Naive thymus-derived CD4-positive, alpha-beta T cell (primary cell): ENCODE results near the gene SRSF12. TPM values are rescaled to one million over a fixed set of nuclear protein-coding genes. Genes with fewer than 3 reads are reported as not detected.

Experiments used
- ATAC-seq: fragments of 150-1000 bp; cut with Tn5 transposase; 2 replicates; pipeline ENCODE4 v1.10.0; 2021; ENCODE audit warnings: mild to moderate bottlenecking, moderate library complexity
- CTCF ChIA-PET: fragments of 350-600 bp; sonication (Branson Sonifier 250); formaldehyde crosslinking; loops from one replicate; lab custom pipeline; 2021; ENCODE audit warnings: antibody characterized with exemption; lab: Charles Lee
- POLR2A ChIA-PET: fragments of 350-600 bp; sonication (Branson Sonifier 250); formaldehyde crosslinking; loops from one replicate; lab custom pipeline; 2021; ENCODE audit warnings: antibody characterized with exemption, inconsistent platforms; lab: Charles Lee
- DNase-seq, 9 donors: peaks; one replicate each; pipeline versions ENCODE4 v3.0.0 to v3.0.0-alpha.2; 2020 to 2022; ENCODE audit warnings: mixed read lengths in 1 of 9
- H3K27ac ChIP-seq: one replicate; pipeline ENCODE4 v1.7.0; 2013; ENCODE audit warnings: mild to moderate bottlenecking, low read depth, low read length, moderate library complexity
- H3K27me3 ChIP-seq, 2 donors: one replicate each; pipeline ENCODE4 v1.7.0; 2013; ENCODE audit warnings: low read length in 2 of 2, mild to moderate bottlenecking in 2 of 2, moderate library complexity in 2 of 2; ENCODE audit not compliant: control insufficient read depth in 2 of 2, insufficient read depth in 2 of 2
- H3K36me3 ChIP-seq, 3 experiments: 1 replicate in 2 of 3; 2 replicates in 1 of 3; pipeline ENCODE4 v1.7.0; 2013; ENCODE audit warnings: low read length in 3 of 3, mild to moderate bottlenecking in 3 of 3, moderate library complexity in 1 of 3; ENCODE audit not compliant: insufficient read depth in 3 of 3, control insufficient read depth in 2 of 3
- H3K4me1 ChIP-seq, 2 donors: one replicate each; pipeline ENCODE4 v1.7.0; 2013; ENCODE audit warnings: low read length in 2 of 2, mild to moderate bottlenecking in 2 of 2, moderate library complexity in 1 of 2; ENCODE audit not compliant: control insufficient read depth in 2 of 2, insufficient read depth in 2 of 2
- H3K4me3 ChIP-seq: 2 replicates; pipeline ENCODE4 v1.7.0; 2013; ENCODE audit warnings: mild to moderate bottlenecking, low read length
- H3K9me3 ChIP-seq, 3 experiments: 1 replicate in 2 of 3; 2 replicates in 1 of 3; pipeline ENCODE4 v1.7.0; 2013; ENCODE audit warnings: low read length in 3 of 3; ENCODE audit not compliant: control insufficient read depth in 2 of 3
- H3K27ac Mint-ChIP-seq, 9 donors: one replicate each; pipeline ENCODE4 v1.8.0; 2020 to 2022; ENCODE audit warnings: mixed read lengths in 9 of 9, mild to moderate bottlenecking in 8 of 9, moderate library complexity in 5 of 9, inconsistent platforms in 2 of 9
- H3K27me3 Mint-ChIP-seq, 5 donors: one replicate each; pipeline ENCODE4 v1.8.0; 2021 to 2022; ENCODE audit warnings: mixed read lengths in 5 of 5, mild to moderate bottlenecking in 1 of 5
- H3K36me3 Mint-ChIP-seq, 5 donors: one replicate each; pipeline ENCODE4 v1.8.0; 2020 to 2022; ENCODE audit warnings: mixed read lengths in 5 of 5, mild to moderate bottlenecking in 3 of 5, inconsistent platforms in 1 of 5
- H3K4me1 Mint-ChIP-seq, 7 donors: one replicate each; pipeline ENCODE4 v1.8.0; 2020 to 2022; ENCODE audit warnings: mixed read lengths in 7 of 7, mild to moderate bottlenecking in 3 of 7, inconsistent platforms in 1 of 7
- H3K4me3 Mint-ChIP-seq, 10 donors: one replicate each; pipeline ENCODE4 v1.8.0; 2020 to 2022; ENCODE audit warnings: mild to moderate bottlenecking in 10 of 10, mixed read lengths in 10 of 10, moderate library complexity in 6 of 10, inconsistent platforms in 2 of 10
- H3K9me3 Mint-ChIP-seq, 11 donors: one replicate each; pipeline ENCODE4 v1.8.0; 2020 to 2022; ENCODE audit warnings: mixed read lengths in 11 of 11, mild to moderate bottlenecking in 4 of 11, inconsistent platforms in 1 of 11, moderate library complexity in 1 of 11
- intact Hi-C, 2 donors: fragments of 100-400 bp; cut with micrococcal nuclease; formaldehyde crosslinking; loops; one replicate each; pipeline ENCODE4 v1.15.1; 2023
- polyA plus RNA-seq, 2 donors: library from polyadenylated mRNA; unstranded; fragments of 300-500 nt; fragmentation: Illumina TruSeq; gene quantifications; one replicate each; pipeline ENCODE4 v1.2.3, GENCODE V29; 2021
- total RNA-seq, 6 experiments: library from RNA in 5 of 6; stranded (reverse) in 5 of 6; gene quantifications; 1 replicate in 5 of 6; 2 replicates in 1 of 6; pipeline ENCODE4 v1.2.3 and lab custom pipeline; 2021 to 2026

The SRSF12 gene
- total and polyA plus RNA-seq, 7 experiments from 2014 or later: 0.05 to 0.56 TPM; not detected in 5

DNA sequence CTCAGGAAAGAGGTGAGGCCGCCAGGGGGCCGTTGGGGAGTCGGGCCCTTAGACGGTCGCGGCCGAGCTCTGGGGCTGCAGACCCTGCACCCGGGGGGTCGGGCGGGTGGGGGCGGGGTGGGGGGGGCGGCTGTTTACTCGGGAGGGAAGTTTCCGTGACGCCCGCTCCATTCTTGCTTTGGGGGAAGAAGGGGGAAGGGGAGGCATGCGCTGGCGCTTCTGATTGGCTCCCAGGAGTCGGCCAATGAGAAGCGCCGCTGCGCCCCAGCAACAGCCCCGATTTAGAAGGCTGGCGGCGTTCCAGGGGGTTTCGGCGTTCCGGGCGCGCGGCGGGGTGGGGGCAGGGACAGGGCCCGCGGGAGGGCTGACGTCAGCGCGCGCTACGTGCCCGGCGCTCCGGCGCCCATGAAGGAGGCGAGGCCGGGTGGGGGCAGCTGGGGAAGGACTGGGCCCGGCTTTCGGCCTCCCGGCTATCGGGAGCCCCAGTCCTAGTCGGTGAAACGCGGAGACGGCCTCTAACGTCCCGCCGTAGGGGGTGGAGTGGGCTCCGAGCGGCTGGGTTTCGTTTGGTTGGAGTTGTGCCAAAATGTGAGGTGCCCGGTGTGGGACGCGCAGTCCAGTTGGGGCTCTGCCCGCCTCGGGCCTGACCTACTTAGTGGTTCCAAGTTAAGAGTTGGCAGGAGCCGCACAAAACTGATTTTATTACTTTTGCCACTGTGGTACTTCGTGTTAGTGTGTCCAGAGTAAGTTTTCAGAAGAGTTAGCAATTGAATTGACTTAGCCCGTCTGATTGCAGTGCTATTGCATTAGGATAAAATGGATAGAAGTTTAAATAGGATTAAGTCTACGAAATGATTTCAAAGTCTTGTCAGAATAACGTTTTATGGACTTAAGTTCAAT, 36.2 kb downstream of the SRSF12 start:
- Histone ChIP-seq H3K27me3 (no peaks in the 10 kb centered on the region), H3K9me3 (no peaks in the 10 kb centered on the region), H3K4me3 (peak overlapping the region; percentile 96), H3K27ac (peak overlapping the region; percentile 100), H3K4me1 (peaks cover 27 to 33% of the 10 kb centered on the region in 2 donors), H3K36me3 (peaks cover 8 to 36% (median 23%) of the 10 kb centered on the region in 3 experiments)
- Mint-ChIP-seq H3K36me3 (peaks cover 13 to 40% (median 30%) of the 10 kb centered on the region in 5 donors), H3K9me3 (peaks cover 0 to 18% (median 0%) of the 10 kb centered on the region in 11 donors), H3K4me3 (peak overlapping the region; percentile 91 to 99 (median 96)), H3K27ac (peak overlapping the region; percentile 64 to 98 (median 92)), H3K27me3 (peaks cover 0 to 4% (median 0%) of the 10 kb centered on the region in 5 donors), H3K4me1 (peaks cover 36 to 57% (median 43%) of the 10 kb centered on the region in 7 donors)
- intact Hi-C loops: loop anchor here (1.0 to 5.0 kb wide), 15 partner anchors 9 to 1927 kb away; partner anchors contain the start of genes CFAP206 (in 2 of the 2), MAP3K7 (in 2 of the 2), PM20D2 (in 2 of the 2) and BACH2 (in 1 of the 2)
- DNase-seq: peak; percentile 97 to 99 (median 98)
- CTCF ChIA-PET: interaction anchor here (0.6 kb wide), 1 partner anchor 86 kb away, joined by 4 read pairs; no protein-coding TSS in a partner anchor
- peak; percentile 72 for ATAC-seq
- POLR2A ChIA-PET: interaction anchor here (0.6 to 8.4 kb wide), 25 partner anchors 9 to 1929 kb away, joined by 3 to 115 read pairs (median 6); partner anchors contain the start of genes AKIRIN2, LYRM2, ORC3 and PM20D2

DNA sequence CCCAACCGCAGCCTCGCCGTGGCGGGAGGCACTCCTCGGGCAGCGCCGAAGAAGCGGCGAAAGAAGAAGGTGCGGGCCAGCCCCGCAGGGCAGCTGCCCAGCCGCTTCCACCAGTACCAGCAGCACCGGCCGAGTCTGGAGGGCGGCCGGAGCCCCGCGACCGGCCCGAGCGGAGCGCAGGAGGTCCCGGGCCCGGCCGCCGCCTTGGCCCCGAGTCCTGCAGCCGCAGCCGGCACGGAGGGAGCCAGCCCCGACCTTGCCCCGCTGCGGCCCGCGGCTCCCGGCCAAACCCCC, 36.8 kb downstream of the SRSF12 start:
- peak overlapping the region; percentile 96 for H3K4me3 ChIP-seq
- Mint-ChIP-seq H3K4me3 (peak overlapping the region; percentile 89 to 99 (median 96)), H3K4me1 (peaks cover 31 to 56% (median 43%) of the 10 kb centered on the region in 7 donors), H3K27me3 (peaks cover 0 to 4% (median 0%) of the 10 kb centered on the region in 5 donors), H3K9me3 (peaks cover 0 to 18% (median 0%) of the 10 kb centered on the region in 11 donors), H3K27ac (peak overlapping the region; percentile 92 to 99 (median 98)), H3K36me3 (peaks cover 13 to 36% (median 30%) of the 10 kb centered on the region in 5 donors)
- intact Hi-C loops: loop anchor here (1.0 to 5.0 kb wide), 12 partner anchors 36 to 1926 kb away; partner anchors contain the start of genes CFAP206 (in 2 of the 2), MAP3K7 (in 2 of the 2), PM20D2 (in 2 of the 2) and BACH2 (in 1 of the 2)
- peaks cover 27 to 33% of the 10 kb centered on the region in 2 donors for H3K4me1 ChIP-seq
- peak overlapping the region; percentile 100 for H3K27ac ChIP-seq
- peaks cover 8 to 36% (median 23%) of the 10 kb centered on the region in 3 experiments for H3K36me3 ChIP-seq
- no peak for ATAC-seq
- H3K27me3 ChIP-seq: no peaks in the 10 kb centered on the region
- no peaks in the 10 kb centered on the region for H3K9me3 ChIP-seq
- POLR2A ChIA-PET: interaction anchor here (0.6 to 8.4 kb wide), 33 partner anchors 9 to 1929 kb away, joined by 3 to 115 read pairs (median 6); partner anchors contain the start of genes AKIRIN2, LYRM2, ORC3 and PM20D2
- CTCF ChIA-PET: interaction anchor here (0.5 to 1.0 kb wide), 3 partner anchors 85 to 1934 kb away, joined by 3 to 4 read pairs (median 3); no protein-coding TSS in a partner anchor
- DNase-seq: no peak

GRCh38 chr6:89080281-89081128, 37.4 kb downstream of the SRSF12 start, which contains the start of gene PNRC1:
TSS of gene PNRC1 (plus strand) at chr6:89080751. CDS start at chr6:89080895, 144 bp downstream.
- H3K27me3 ChIP-seq: no peaks in the 10 kb centered on the region
- peak within 1 kb of the TSS; percentile 96 for H3K4me3 ChIP-seq
- Mint-ChIP-seq H3K4me3 (peak within 1 kb of the TSS; percentile 91 to 99 (median 98)), H3K36me3 (peaks cover 11 to 35% (median 28%) of the 10 kb centered on the region in 5 donors), H3K9me3 (peaks cover 0 to 18% (median 0%) of the 10 kb centered on the region in 11 donors), H3K4me1 (peaks cover 28 to 51% (median 39%) of the 10 kb centered on the region in 7 donors), H3K27ac (peak within 1 kb of the TSS; percentile 92 to 99 (median 98)), H3K27me3 (peaks cover 0 to 4% (median 0%) of the 10 kb centered on the region in 5 donors)
- intact Hi-C loops: loop anchor here (1.0 to 5.0 kb wide), 24 partner anchors 37 to 1926 kb away; partner anchors contain the start of genes CFAP206 (in 2 of the 2), LYRM2 (in 2 of the 2), MAP3K7 (in 2 of the 2) and MDN1 (in 2 of the 2)
- POLR2A ChIA-PET: interaction anchor here (0.6 to 8.4 kb wide), 43 partner anchors 9 to 1491 kb away, joined by 3 to 115 read pairs (median 5); partner anchors contain the start of genes AKIRIN2, LYRM2, ORC3 and PM20D2
- ATAC-seq (peak; percentile 86), DNase-seq (peak; percentile 99 to 100 (median 100))
- H3K9me3 ChIP-seq: no peaks in the 10 kb centered on the region
- CTCF ChIA-PET: interaction anchor here (0.5 to 2.0 kb wide), 8 partner anchors 65 to 1933 kb away, joined by 3 to 12 read pairs (median 4); partner anchors contain the start of gene PM20D2
- H3K27ac ChIP-seq: peak within 1 kb of the TSS; percentile 100
- peaks cover 27 to 33% of the 10 kb centered on the region in 2 donors for H3K4me1 ChIP-seq
- peaks cover 8 to 32% (median 20%) of the 10 kb centered on the region in 3 experiments for H3K36me3 ChIP-seq

DNA sequence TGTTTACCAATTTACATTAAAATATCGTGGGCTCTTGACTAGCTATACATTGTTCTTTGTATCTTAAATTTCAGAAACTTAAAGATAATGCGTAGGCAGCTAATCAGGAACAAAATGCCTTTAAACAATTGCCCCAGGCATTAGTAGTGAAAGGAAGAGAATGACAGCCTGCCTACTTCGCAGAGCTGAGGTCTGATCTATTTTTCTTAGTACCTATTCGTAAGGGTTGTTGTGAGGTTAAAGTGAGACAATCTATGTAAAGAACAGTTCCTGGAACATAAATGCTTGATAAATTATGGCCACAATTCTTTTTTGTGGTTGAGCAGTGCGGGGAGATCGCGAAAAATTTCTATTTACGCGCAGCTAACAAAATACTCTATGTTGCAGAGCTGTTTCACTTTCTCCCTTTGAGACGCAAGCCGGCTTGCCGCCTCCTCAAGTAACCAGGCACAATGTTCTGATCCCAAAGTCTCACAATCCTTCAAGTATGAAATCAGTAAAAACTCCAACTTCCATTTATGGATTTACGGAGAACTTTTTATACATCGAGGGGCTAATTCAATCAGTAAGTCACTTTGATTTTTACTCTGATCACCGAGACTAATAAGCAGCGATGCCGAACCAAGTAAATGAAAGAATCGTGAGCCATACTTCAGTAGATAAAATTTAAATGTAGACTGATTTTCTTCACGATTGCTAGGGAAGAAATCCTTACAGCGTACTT, 38.2 kb downstream of the SRSF12 start:
- CTCF ChIA-PET: interaction anchor here (0.6 to 2.0 kb wide), 12 partner anchors 27 to 1491 kb away, joined by 3 to 12 read pairs (median 4); partner anchors contain the start of gene PM20D2
- ATAC-seq: peak; percentile 22
- Histone ChIP-seq H3K4me3 (peak overlapping the region; percentile 96), H3K9me3 (no peaks in the 10 kb centered on the region), H3K4me1 (peaks cover 24 to 27% of the 10 kb centered on the region in 2 donors), H3K36me3 (peaks cover 8 to 23% (median 12%) of the 10 kb centered on the region in 3 experiments), H3K27me3 (no peaks in the 10 kb centered on the region), H3K27ac (peak overlapping the region; percentile 100)
- POLR2A ChIA-PET: interaction anchor here (0.6 to 8.4 kb wide), 39 partner anchors 8 to 1506 kb away, joined by 3 to 115 read pairs (median 5); partner anchors contain the start of genes ORC3, PM20D2, RARS2 and RNGTT
- H3K4me3 Mint-ChIP-seq: peak overlapping the region; percentile 89 to 99 (median 94)
- intact Hi-C loops: loop anchor here (1.0 to 5.0 kb wide), 23 partner anchors 47 to 1925 kb away; partner anchors contain the start of genes AKIRIN2 (in 2 of the 2), CFAP206 (in 2 of the 2), LYRM2 (in 2 of the 2) and MDN1 (in 2 of the 2)
- DNase-seq: peak; percentile 23 to 86 (median 75)
- peaks cover 5 to 26% (median 20%) of the 10 kb centered on the region in 5 donors for H3K36me3 Mint-ChIP-seq
- peaks cover 0 to 4% (median 0%) of the 10 kb centered on the region in 5 donors for H3K27me3 Mint-ChIP-seq
- peaks cover 23 to 43% (median 31%) of the 10 kb centered on the region in 7 donors for H3K4me1 Mint-ChIP-seq
- H3K9me3 Mint-ChIP-seq: peaks cover 0 to 18% (median 0%) of the 10 kb centered on the region in 11 donors
- peak overlapping the region; percentile 92 to 99 (median 98) for H3K27ac Mint-ChIP-seq

DNA sequence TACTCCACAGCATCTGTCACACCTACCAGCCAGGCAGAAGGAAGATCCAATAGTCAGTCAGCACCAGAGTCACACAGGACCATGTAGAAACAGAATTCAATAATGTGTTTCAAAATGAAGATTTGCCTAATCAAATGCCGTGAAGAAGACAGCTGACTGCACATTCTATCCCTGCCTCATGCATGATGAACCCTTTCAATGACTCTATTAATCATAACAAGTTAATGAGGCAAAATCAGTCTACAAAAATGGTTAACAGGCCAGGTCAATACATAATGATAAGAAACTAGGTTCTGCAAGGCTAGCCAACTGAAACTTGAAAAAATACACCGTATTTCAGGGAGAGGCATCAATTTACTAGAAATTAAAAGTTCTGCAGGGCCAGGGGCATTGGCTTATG, 44.0 kb downstream of the SRSF12 start:
- Mint-ChIP-seq H3K4me1 (peaks cover 0 to 35% (median 10%) of the 10 kb centered on the region in 7 donors), H3K4me3 (no peak overlapping the region), H3K27ac (peak overlapping the region in 2 of 9 donors; percentile 37 to 62), H3K9me3 (peaks cover 0 to 4% (median 0%) of the 10 kb centered on the region in 11 donors), H3K27me3 (peaks cover 0 to 9% (median 0%) of the 10 kb centered on the region in 5 donors), H3K36me3 (peaks cover 0 to 2% (median 0%) of the 10 kb centered on the region in 5 donors)
- Histone ChIP-seq H3K27ac (no peak overlapping the region), H3K27me3 (no peaks in the 10 kb centered on the region), H3K4me1 (peaks cover 6 to 8% of the 10 kb centered on the region in 2 donors), H3K36me3 (no peaks in the 10 kb centered on the region), H3K4me3 (no peak overlapping the region), H3K9me3 (no peaks in the 10 kb centered on the region)
- ChIA-PET POLR2A (interaction anchor here (6.3 kb wide), 1 partner anchor 8 kb away, joined by 34 read pairs; the partner anchor contains the start of gene PNRC1), CTCF (no interaction called here)
- DNase-seq (no peak), ATAC-seq (no peak)
- intact Hi-C loops: no loop called here
